H1 (cell line): ENCODE measurements around the gene AATK. TPM values are rescaled to one million over a fixed set of nuclear protein-coding genes. Genes with fewer than 3 reads are reported as not detected.

Experiments used
- CTCF ChIA-PET: fragments of 300-600 bp; sonication (Branson Sonifier 250); formaldehyde crosslinking; loops from one replicate; lab custom pipeline; 2021; ENCODE audit not compliant: partially characterized antibody; lab: Charles Lee
- POLR2A ChIA-PET: fragments of 300-600 bp; sonication (Branson Sonifier 250); formaldehyde crosslinking; loops from one replicate; lab custom pipeline; 2021; ENCODE audit warnings: inconsistent platforms; ENCODE audit not compliant: partially characterized antibody; lab: Charles Lee
- DNase-seq, 2 experiments: peaks; one replicate each; pipeline versions ENCODE4 v3.0.0 to v3.0.0-alpha.2; 2010 to 2022; ENCODE audit warnings: low spot score in 2 of 2, low read depth in 1 of 2, mixed read lengths in 1 of 2
- FAIRE-seq: peaks from 2 replicates; lab custom pipeline; 2011; peaks lifted over from hg19 to GRCh38; lab: Jason Lieb, UNC
- H2AFZ ChIP-seq: 2 replicates; pipeline ENCODE4 v1.8.1; 2012; ENCODE audit warnings: low read length, inconsistent platforms
- H2AK5ac ChIP-seq: 2 replicates; pipeline ENCODE4 v1.6.1; 2013; ENCODE audit warnings: low read depth, low read length
- H2BK120ac ChIP-seq: replicated peaks from 2 replicates; pipeline ENCODE3; 2013; ENCODE audit warnings: low read depth, low read length, inconsistent platforms
- H2BK12ac ChIP-seq: 2 replicates; pipeline ENCODE4 v1.6.1; 2013; ENCODE audit warnings: low read depth, low read length
- H2BK15ac ChIP-seq: 2 replicates; pipeline ENCODE4 v1.6.1; 2013; ENCODE audit warnings: low read length
- H2BK20ac ChIP-seq: 2 replicates; pipeline ENCODE4 v1.6.1; 2013; ENCODE audit warnings: low read length
- H2BK5ac ChIP-seq: 2 replicates; pipeline ENCODE4 v1.6.1; 2013; ENCODE audit warnings: low read depth, low read length
- H3K14ac ChIP-seq: 2 replicates; pipeline ENCODE4 v1.6.1; 2013; ENCODE audit warnings: inconsistent platforms; ENCODE audit not compliant: insufficient read length
- H3K18ac ChIP-seq: 2 replicates; pipeline ENCODE4 v1.6.1; 2013; ENCODE audit warnings: low read length; ENCODE audit errors: extremely low read depth
- H3K23ac ChIP-seq: 2 replicates; pipeline ENCODE4 v1.6.1; 2013; ENCODE audit warnings: inconsistent platforms; ENCODE audit not compliant: insufficient read length
- H3K23me2 ChIP-seq: 2 replicates; pipeline ENCODE4 v1.6.1; 2013; ENCODE audit warnings: low read depth, low read length
- H3K27ac ChIP-seq: 2 replicates; pipeline ENCODE4 v1.6.1; 2011; ENCODE audit warnings: low read depth, low read length, inconsistent platforms
- H3K27me3 ChIP-seq, 4 experiments: replicated peaks in 1 of 4; 1 replicate in 1 of 4; 2 replicates in 3 of 4; pipeline versions ENCODE4 v1.6.1 to v1.8.1; 2011 to 2013; ENCODE audit warnings: low read length in 3 of 4, mild to moderate bottlenecking in 3 of 4, inconsistent platforms in 2 of 4, mixed read lengths in 2 of 4, moderate library complexity in 1 of 4; ENCODE audit not compliant: control insufficient read depth in 3 of 4, insufficient read depth in 3 of 4; ENCODE audit errors: extremely low read depth in 1 of 4
- H3K36me3 ChIP-seq, 4 experiments: 2 replicates each; pipeline versions ENCODE4 v1.6.1 to v1.8.1; 2011 to 2013; ENCODE audit warnings: mild to moderate bottlenecking in 4 of 4, low read length in 3 of 4, moderate library complexity in 2 of 4, control low read depth in 1 of 4, inconsistent platforms in 1 of 4; ENCODE audit not compliant: insufficient read depth in 4 of 4, control insufficient read depth in 2 of 4
- H3K4ac ChIP-seq: replicated peaks from 2 replicates; pipeline ENCODE3; 2013; ENCODE audit warnings: low read length, low read depth, mixed read lengths, inconsistent platforms; ENCODE audit not compliant: insufficient read length
- H3K4me1 ChIP-seq, 4 experiments: replicated peaks in 1 of 4; 1 replicate in 1 of 4; 2 replicates in 3 of 4; pipeline versions ENCODE4 v1.6.1 to v1.8.1; 2011 to 2013; ENCODE audit warnings: low read length in 3 of 4, inconsistent platforms in 2 of 4, mixed read lengths in 1 of 4; ENCODE audit not compliant: insufficient read depth in 4 of 4, control insufficient read depth in 3 of 4
- H3K4me2 ChIP-seq, 2 experiments: 2 replicates each; pipeline versions ENCODE4 v1.6.1 to v1.8.1; 2011 to 2013; ENCODE audit warnings: low read depth in 2 of 2, low read length in 2 of 2, control low read depth in 1 of 2, inconsistent platforms in 1 of 2, mild to moderate bottlenecking in 1 of 2; ENCODE audit not compliant: insufficient read depth in 1 of 2
- H3K4me3 ChIP-seq, 4 experiments: fragments of 200-600, 300-600 bp in 1 of 4; sonication (generic), shearing (Covaris generic), sonication (Bioruptor Twin) in 1 of 4; 2 replicates each; pipeline versions ENCODE4 v1.5.1 to v1.8.1; 2011 to 2016; ENCODE audit warnings: low read length in 4 of 4, low read depth in 3 of 4, control low read depth in 2 of 4, inconsistent platforms in 2 of 4, mild to moderate bottlenecking in 2 of 4, mixed read lengths in 1 of 4, moderate library complexity in 1 of 4; ENCODE audit not compliant: insufficient read depth in 2 of 4; ENCODE audit errors: extremely low read depth in 1 of 4
- H3K56ac ChIP-seq: replicated peaks from 2 replicates; pipeline ENCODE3; 2013; ENCODE audit warnings: low read depth, mild to moderate bottlenecking, mixed read lengths, low read length, inconsistent platforms; ENCODE audit not compliant: insufficient read length
- H3K79me1 ChIP-seq: 2 replicates; pipeline ENCODE4 v1.6.1; 2013; ENCODE audit warnings: low read depth, low read length, control low read depth
- H3K79me2 ChIP-seq, 2 experiments: 2 replicates each; pipeline versions ENCODE4 v1.6.1 to v1.8.1; 2012 to 2013; ENCODE audit warnings: low read length in 2 of 2, mild to moderate bottlenecking in 2 of 2, inconsistent platforms in 1 of 2; ENCODE audit not compliant: insufficient read depth in 2 of 2, control insufficient read depth in 1 of 2
- H3K9ac ChIP-seq, 4 experiments: replicated peaks in 1 of 4; 1 replicate in 1 of 4; 2 replicates in 3 of 4; pipeline versions ENCODE4 v1.6.1 to v1.8.1; 2011 to 2013; ENCODE audit warnings: low read depth in 3 of 4, low read length in 3 of 4, control low read depth in 2 of 4, mild to moderate bottlenecking in 2 of 4, moderate library complexity in 2 of 4, inconsistent platforms in 1 of 4; ENCODE audit errors: extremely low read depth in 1 of 4
- H3K9me3 ChIP-seq, 2 experiments: 2 replicates each; pipeline versions ENCODE4 v1.6.1 to v1.8.1; 2012 to 2013; ENCODE audit warnings: mild to moderate bottlenecking in 2 of 2, moderate library complexity in 2 of 2, control low read depth in 1 of 2, inconsistent platforms in 1 of 2, low read depth in 1 of 2, low read length in 1 of 2, mixed read lengths in 1 of 2; ENCODE audit not compliant: insufficient read depth in 2 of 2
- H4K20me1 ChIP-seq, 2 experiments: replicated peaks in 1 of 2; 2 replicates each; pipeline versions ENCODE3 to v1.8.1; 2011 to 2013; ENCODE audit warnings: inconsistent platforms in 2 of 2, low read length in 2 of 2, mild to moderate bottlenecking in 1 of 2; ENCODE audit not compliant: insufficient read depth in 2 of 2, control insufficient read depth in 1 of 2
- H4K5ac ChIP-seq: 2 replicates; pipeline ENCODE4 v1.6.1; 2013; ENCODE audit warnings: low read length, low read depth, mixed read lengths, inconsistent platforms; ENCODE audit not compliant: insufficient read length
- H4K8ac ChIP-seq: 2 replicates; pipeline ENCODE4 v1.8.0; 2013; ENCODE audit warnings: mild to moderate bottlenecking, moderate library complexity, low read length, inconsistent platforms; ENCODE audit not compliant: insufficient read depth; ENCODE audit errors: extremely low read depth
- H4K91ac ChIP-seq: replicated peaks from 2 replicates; pipeline ENCODE3; 2013; ENCODE audit warnings: low read length, mixed read lengths, inconsistent platforms; ENCODE audit not compliant: insufficient read length
- CEBPB ChIP-seq: IDR thresholded peaks from 2 replicates; pipeline ENCODE4 v1.6.1; 2012; ENCODE audit warnings: low read depth, low read length
- EP300 ChIP-seq, 2 experiments: IDR thresholded peaks; 1 replicate in 1 of 2; 2 replicates in 1 of 2; pipeline ENCODE4 v1.6.1; 2011 to 2012; ENCODE audit warnings: low read depth in 2 of 2, low read length in 2 of 2, mild to moderate bottlenecking in 2 of 2, borderline replicate concordance in 1 of 2, inconsistent platforms in 1 of 2, moderate library complexity in 1 of 2
- KDM5A ChIP-seq: fragments of 200-600 bp; IDR thresholded peaks from 2 replicates; pipeline ENCODE4 v1.7.1; 2012; ENCODE audit warnings: mild to moderate bottlenecking, low read length, inconsistent platforms, mixed read lengths
- RAD21 ChIP-seq, 2 experiments: IDR thresholded peaks in 1 of 2; conservative IDR thresholded peaks in 1 of 2; 2 replicates each; pipeline ENCODE4 v1.6.1; 2011; ENCODE audit warnings: low read depth in 2 of 2, low read length in 2 of 2, improper control_type of control experiment in 1 of 2, inconsistent platforms in 1 of 2, mild to moderate bottlenecking in 1 of 2, moderate library complexity in 1 of 2
- RBBP5 ChIP-seq: IDR thresholded peaks from 2 replicates; pipeline ENCODE4 v1.7.1; 2012; ENCODE audit warnings: low read depth, mild to moderate bottlenecking, inconsistent platforms, low read length, moderate library complexity, borderline replicate concordance
- RNF2 ChIP-seq: fragments of 200-900, 300-1000 bp; sonication (generic); IDR thresholded peaks from 2 replicates; pipeline ENCODE4 v1.7.1; 2016; ENCODE audit warnings: borderline replicate concordance, low read depth, mild to moderate bottlenecking, antibody characterized with exemption, low read length; ENCODE audit not compliant: poor library complexity, severe bottlenecking; ENCODE audit errors: missing control alignments
- WGBS, 2 experiments: shearing (Covaris generic) in 1 of 2; methylation state at CpG; one replicate each; pipeline versions ENCODE4 v1.1.6 to v1.1.7; 2013 to 2015; ENCODE audit warnings: low lambda C conversion rate in 2 of 2, mixed read lengths in 2 of 2, inconsistent platforms in 1 of 2, low coverage in 1 of 2, missing lambda C conversion rate in 1 of 2; ENCODE audit not compliant: insufficient replicate concordance in 2 of 2, insufficient coverage in 1 of 2, insufficient read length in 1 of 2; ENCODE audit errors: extremely low coverage in 1 of 2, missing lambda C conversion rate in 1 of 2; 5-methylcytosine and 5-hydroxymethylcytosine counted together
- polyA plus RNA-seq, 7 experiments: library from polyadenylated mRNA; depleted of rRNA in 3 of 7; stranded (reverse) in 5 of 7; unstranded in 2 of 7; fragments of >200 nt in 5 of 7; fragments of 200-250 nt in 2 of 7; gene quantifications; 1 replicate in 5 of 7; 2 replicates in 1 of 7; 4 replicates in 1 of 7; pipeline versions ENCODE4 v1.2.1 to v1.2.3, GENCODE V29; 2011 to 2013; ENCODE audit warnings: missing spikeins in 2 of 7, mixed read lengths in 2 of 7
- total RNA-seq: library from RNA; stranded (reverse); fragmentation: NEBNext Ultra II Directional; extraction: Animal tissue kit (Norgen Biotek cat#: 25700); gene quantifications from 2 replicates; pipeline ENCODE4 v1.2.1, GENCODE V29; 2021
- TF ChIP-seq, protein P1 (sequence below): IDR thresholded peaks from 2 replicates; pipeline ENCODE4 v1.6.1; 2011; ENCODE audit warnings: low read length, improper control_type of control experiment

Gene AATK
- total and polyA plus RNA-seq, 2 of the 8 experiments (the other 6 are each of a cell fraction or from before 2014, with no cell fraction given): 1.7 to 3.5 TPM

DNA sequence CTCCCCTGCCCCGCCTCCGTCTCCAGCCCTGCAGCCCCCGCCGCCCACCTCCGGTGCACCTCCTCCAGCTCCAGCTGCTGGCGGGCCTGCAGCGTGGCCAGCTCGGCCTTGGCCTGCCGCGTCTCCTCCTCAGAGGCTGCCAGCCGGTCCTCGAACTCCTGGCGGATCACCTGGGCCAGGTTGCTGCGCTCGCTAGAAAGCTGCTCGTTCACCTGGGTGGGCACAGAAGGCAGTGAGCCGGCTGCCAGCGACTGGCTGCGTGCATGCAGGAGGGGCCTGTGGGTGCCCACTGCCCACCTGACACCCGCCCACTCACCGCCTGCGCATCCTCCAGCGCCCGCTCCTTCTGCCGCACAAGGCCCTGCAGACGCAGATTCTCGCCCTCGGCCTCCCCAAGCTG is 24.6 kb upstream of the AATK start:
- CTCF ChIA-PET: interaction anchor here (0.8 to 3.2 kb wide), 10 partner anchors 10 to 146 kb away, joined by 3 to 25 read pairs (median 3); no protein-coding TSS in a partner anchor
- H3K14ac ChIP-seq: no peak overlapping the region

More for the DNA sequence above, 24.6 kb upstream of the AATK start:
- Histone ChIP-seq H3K79me2 (no peaks in the 10 kb centered on the region), H4K91ac (no peak overlapping the region), H4K5ac (no peak overlapping the region), H3K4me3 (no peak overlapping the region), H3K27ac (no peak overlapping the region), H4K20me1 (peaks cover 0 to 2% of the 10 kb centered on the region in 2 experiments), H2BK20ac (no peak overlapping the region), H4K8ac (no peak overlapping the region), H2BK120ac (no peak overlapping the region), H3K23ac (no peak overlapping the region), H3K79me1 (no peaks in the 10 kb centered on the region), H3K4ac (no peak overlapping the region), H3K4me1 (no peaks in the 10 kb centered on the region), H3K9me3 (no peaks in the 10 kb centered on the region), H2AFZ (no peak overlapping the region), H2BK15ac (no peak overlapping the region), H2AK5ac (no peak overlapping the region), H2BK5ac (no peak overlapping the region), H3K4me2 (no peak overlapping the region), H3K36me3 (peaks cover 0 to 14% (median 1%) of the 10 kb centered on the region in 4 experiments; a peak in 3 of 8 replicates), H2BK12ac (no peak overlapping the region), H3K9ac (no peak overlapping the region), H3K23me2 (no peaks in the 10 kb centered on the region), H3K56ac (no peak overlapping the region), H3K18ac (no peak overlapping the region), H3K27me3 (no peaks in the 10 kb centered on the region)
- POLR2A ChIA-PET: interaction anchor here (1.2 kb wide), 1 partner anchor 55 kb away, joined by 3 read pairs; no protein-coding TSS in a partner anchor
- DNase-seq (no peak), FAIRE-seq (no peak)
- no peak for TF ChIP-seq CEBPB
- no peak for TF ChIP-seq RAD21 (IDR thresholded peaks at IDR 0.05 in 1 of 2, conservative IDR thresholded peaks at IDR 0.05 in 1 of 2; ENCODE audit: low read depth in 2 of 2, low read length in 2 of 2)
- no peak for TF ChIP-seq EP300 (IDR thresholded peaks at IDR 0.05; ENCODE audit: borderline replicate concordance in 1 of 2, low read depth in 2 of 2, low read length in 2 of 2)
- TF ChIP-seq, protein P1, sequence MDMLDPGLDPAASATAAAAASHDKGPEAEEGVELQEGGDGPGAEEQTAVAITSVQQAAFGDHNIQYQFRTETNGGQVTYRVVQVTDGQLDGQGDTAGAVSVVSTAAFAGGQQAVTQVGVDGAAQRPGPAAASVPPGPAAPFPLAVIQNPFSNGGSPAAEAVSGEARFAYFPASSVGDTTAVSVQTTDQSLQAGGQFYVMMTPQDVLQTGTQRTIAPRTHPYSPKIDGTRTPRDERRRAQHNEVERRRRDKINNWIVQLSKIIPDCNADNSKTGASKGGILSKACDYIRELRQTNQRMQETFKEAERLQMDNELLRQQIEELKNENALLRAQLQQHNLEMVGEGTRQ: no peak
- TF ChIP-seq KDM5A: no peak
- no peak for TF ChIP-seq RNF2
- no peak for TF ChIP-seq RBBP5
- WGBS, 2 experiments: 94% methylated on average over 21 of the region's 28 CpGs; no CpG with 5 or more reads in 1 of the 2 experiments
